Naive thymus-derived CD4-positive, alpha-beta T cell (primary cell): ENCODE measurements around the gene USH1G. TPM values are rescaled to one million over a fixed set of nuclear protein-coding genes. Genes with fewer than 3 reads are reported as not detected.

Experiments used
- ATAC-seq: fragments of 150-1000 bp; cut with Tn5 transposase; 2 replicates; pipeline ENCODE4 v1.10.0; 2021; ENCODE audit warnings: mild to moderate bottlenecking, moderate library complexity
- CTCF ChIA-PET: fragments of 350-600 bp; sonication (Branson Sonifier 250); formaldehyde crosslinking; loops from one replicate; lab custom pipeline; 2021; ENCODE audit warnings: antibody characterized with exemption; lab: Charles Lee
- POLR2A ChIA-PET: fragments of 350-600 bp; sonication (Branson Sonifier 250); formaldehyde crosslinking; loops from one replicate; lab custom pipeline; 2021; ENCODE audit warnings: antibody characterized with exemption, inconsistent platforms; lab: Charles Lee
- DNase-seq, 9 donors: peaks; one replicate each; pipeline versions ENCODE4 v3.0.0 to v3.0.0-alpha.2; 2020 to 2022; ENCODE audit warnings: mixed read lengths in 1 of 9
- H3K27ac ChIP-seq: one replicate; pipeline ENCODE4 v1.7.0; 2013; ENCODE audit warnings: mild to moderate bottlenecking, low read depth, low read length, moderate library complexity
- H3K27me3 ChIP-seq, 2 donors: one replicate each; pipeline ENCODE4 v1.7.0; 2013; ENCODE audit warnings: low read length in 2 of 2, mild to moderate bottlenecking in 2 of 2, moderate library complexity in 2 of 2; ENCODE audit not compliant: control insufficient read depth in 2 of 2, insufficient read depth in 2 of 2
- H3K36me3 ChIP-seq, 3 experiments: 1 replicate in 2 of 3; 2 replicates in 1 of 3; pipeline ENCODE4 v1.7.0; 2013; ENCODE audit warnings: low read length in 3 of 3, mild to moderate bottlenecking in 3 of 3, moderate library complexity in 1 of 3; ENCODE audit not compliant: insufficient read depth in 3 of 3, control insufficient read depth in 2 of 3
- H3K4me1 ChIP-seq, 2 donors: one replicate each; pipeline ENCODE4 v1.7.0; 2013; ENCODE audit warnings: low read length in 2 of 2, mild to moderate bottlenecking in 2 of 2, moderate library complexity in 1 of 2; ENCODE audit not compliant: control insufficient read depth in 2 of 2, insufficient read depth in 2 of 2
- H3K4me3 ChIP-seq: 2 replicates; pipeline ENCODE4 v1.7.0; 2013; ENCODE audit warnings: mild to moderate bottlenecking, low read length
- H3K9me3 ChIP-seq, 3 experiments: 1 replicate in 2 of 3; 2 replicates in 1 of 3; pipeline ENCODE4 v1.7.0; 2013; ENCODE audit warnings: low read length in 3 of 3; ENCODE audit not compliant: control insufficient read depth in 2 of 3
- H3K27ac Mint-ChIP-seq, 9 donors: one replicate each; pipeline ENCODE4 v1.8.0; 2020 to 2022; ENCODE audit warnings: mixed read lengths in 9 of 9, mild to moderate bottlenecking in 8 of 9, moderate library complexity in 5 of 9, inconsistent platforms in 2 of 9
- H3K27me3 Mint-ChIP-seq, 5 donors: one replicate each; pipeline ENCODE4 v1.8.0; 2021 to 2022; ENCODE audit warnings: mixed read lengths in 5 of 5, mild to moderate bottlenecking in 1 of 5
- H3K36me3 Mint-ChIP-seq, 5 donors: one replicate each; pipeline ENCODE4 v1.8.0; 2020 to 2022; ENCODE audit warnings: mixed read lengths in 5 of 5, mild to moderate bottlenecking in 3 of 5, inconsistent platforms in 1 of 5
- H3K4me1 Mint-ChIP-seq, 7 donors: one replicate each; pipeline ENCODE4 v1.8.0; 2020 to 2022; ENCODE audit warnings: mixed read lengths in 7 of 7, mild to moderate bottlenecking in 3 of 7, inconsistent platforms in 1 of 7
- H3K4me3 Mint-ChIP-seq, 10 donors: one replicate each; pipeline ENCODE4 v1.8.0; 2020 to 2022; ENCODE audit warnings: mild to moderate bottlenecking in 10 of 10, mixed read lengths in 10 of 10, moderate library complexity in 6 of 10, inconsistent platforms in 2 of 10
- H3K9me3 Mint-ChIP-seq, 11 donors: one replicate each; pipeline ENCODE4 v1.8.0; 2020 to 2022; ENCODE audit warnings: mixed read lengths in 11 of 11, mild to moderate bottlenecking in 4 of 11, inconsistent platforms in 1 of 11, moderate library complexity in 1 of 11
- intact Hi-C, 2 donors: fragments of 100-400 bp; cut with micrococcal nuclease; formaldehyde crosslinking; loops; one replicate each; pipeline ENCODE4 v1.15.1; 2023
- polyA plus RNA-seq, 2 donors: library from polyadenylated mRNA; unstranded; fragments of 300-500 nt; fragmentation: Illumina TruSeq; gene quantifications; one replicate each; pipeline ENCODE4 v1.2.3, GENCODE V29; 2021
- total RNA-seq, 6 experiments: library from RNA in 5 of 6; stranded (reverse) in 5 of 6; gene quantifications; 1 replicate in 5 of 6; 2 replicates in 1 of 6; pipeline ENCODE4 v1.2.3 and lab custom pipeline; 2021 to 2026

The USH1G gene
- total and polyA plus RNA-seq, 7 experiments from 2014 or later, result not detected

DNA sequence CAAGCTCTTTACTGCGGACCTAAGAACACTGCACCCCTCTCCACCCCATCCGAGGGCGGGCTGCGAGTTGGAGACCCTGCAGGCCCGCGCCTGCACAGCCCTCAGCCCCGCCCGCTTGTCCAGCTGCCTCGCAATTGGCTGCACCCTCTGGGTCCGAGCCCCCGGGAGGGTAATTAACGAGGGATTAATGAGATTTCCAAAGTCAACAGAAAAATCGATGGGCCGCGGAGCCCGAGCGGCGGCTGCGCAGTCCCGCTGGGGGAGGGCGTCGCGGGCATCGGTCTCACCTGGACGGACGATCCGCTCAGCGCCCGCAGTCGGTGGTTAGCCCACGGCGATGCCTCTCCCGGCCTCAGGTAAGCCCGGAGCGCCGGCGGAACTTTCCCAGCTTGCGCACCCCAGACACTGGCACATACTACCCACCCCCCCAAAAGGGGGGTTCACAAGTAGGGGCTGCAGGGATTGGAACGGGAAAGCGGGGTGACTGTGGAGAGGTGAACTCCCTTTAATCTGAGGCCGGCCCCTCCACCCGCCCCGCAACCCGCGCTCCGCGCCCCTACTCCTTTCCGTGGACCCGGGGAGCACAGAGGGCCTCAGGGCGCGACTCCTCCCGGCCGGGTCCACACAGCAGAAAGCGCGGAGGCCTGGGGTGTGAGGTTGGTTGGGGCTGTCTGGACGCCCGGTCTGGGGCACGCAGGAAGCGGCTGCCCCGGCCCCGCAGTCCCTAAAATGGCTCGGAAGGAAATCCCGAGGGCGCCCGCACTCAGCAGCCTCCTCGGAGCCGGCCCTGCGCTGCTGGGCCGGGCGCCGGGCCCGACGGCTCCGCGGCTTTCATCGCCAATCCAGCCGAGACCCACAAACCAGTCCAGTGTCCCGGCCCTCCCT, 12.8 kb upstream of the USH1G start, which contains the start of gene OTOP3:
Gene OTOP3, plus strand, starts transcription at position 314 of the 885 bp plus-strand sequence. Its CDS starts 24 bp downstream, at position 338.
- no peak within 1 kb of the TSS for H3K27ac ChIP-seq
- Mint-ChIP-seq H3K4me3 (peak within 1 kb of the TSS in 1 of 10 donors; percentile 12), H3K27ac (no peak within 1 kb of the TSS), H3K36me3 (peaks cover 0 to 4% (median 0%) of the 10 kb centered on the region in 5 donors), H3K27me3 (peaks cover 55 to 77% (median 71%) of the 10 kb centered on the region in 5 donors), H3K9me3 (peaks cover 0 to 3% (median 0%) of the 10 kb centered on the region in 11 donors), H3K4me1 (peaks cover 0 to 6% (median 0%) of the 10 kb centered on the region in 7 donors)
- peaks cover 0 to 15% of the 10 kb centered on the region in 2 donors for H3K27me3 ChIP-seq
- CTCF ChIA-PET, result no interaction called here
- H3K9me3 ChIP-seq, result no peaks in the 10 kb centered on the region
- no peak within 1 kb of the TSS for H3K4me3 ChIP-seq
- intact Hi-C loops, result no loop called here
- ATAC-seq (no peak), DNase-seq (no peak)
- POLR2A ChIA-PET, result no interaction called here
- H3K4me1 ChIP-seq, result no peaks in the 10 kb centered on the region
- H3K36me3 ChIP-seq, result no peaks in the 10 kb centered on the region

GRCh38 chr17:74935048-74935447, 12.0 kb upstream of the USH1G start:
- intact Hi-C loops, result no loop called here
- H3K27ac ChIP-seq, result no peak overlapping the region
- H3K36me3 Mint-ChIP-seq, result peaks cover 0 to 7% (median 0%) of the 10 kb centered on the region in 5 donors
- ChIA-PET POLR2A (no interaction called here), CTCF (interaction anchor here (1.4 kb wide), 1 partner anchor 23 kb away, joined by 4 read pairs; no protein-coding TSS in a partner anchor)
- H3K27ac Mint-ChIP-seq, result no peak overlapping the region
- H3K4me3 ChIP-seq, result no peak overlapping the region
- DNase-seq (no peak), ATAC-seq (no peak)
- peaks cover 0 to 6% (median 0%) of the 10 kb centered on the region in 7 donors for H3K4me1 Mint-ChIP-seq
- H3K4me1 ChIP-seq, result no peaks in the 10 kb centered on the region
- H3K27me3 Mint-ChIP-seq, result peaks cover 62 to 84% (median 73%) of the 10 kb centered on the region in 5 donors
- H3K9me3 ChIP-seq, result no peaks in the 10 kb centered on the region
- H3K27me3 ChIP-seq, result peaks cover 0 to 15% of the 10 kb centered on the region in 2 donors
- peak overlapping the region in 1 of 10 donors; percentile 12 for H3K4me3 Mint-ChIP-seq
- peaks cover 0 to 3% (median 0%) of the 10 kb centered on the region in 11 donors for H3K9me3 Mint-ChIP-seq
- no peaks in the 10 kb centered on the region for H3K36me3 ChIP-seq

GRCh38 chr17:74930535-74931036, 7.5 kb upstream of the USH1G start:
- POLR2A ChIA-PET, result no interaction called here
- intact Hi-C loops, result no loop called here

DNA sequence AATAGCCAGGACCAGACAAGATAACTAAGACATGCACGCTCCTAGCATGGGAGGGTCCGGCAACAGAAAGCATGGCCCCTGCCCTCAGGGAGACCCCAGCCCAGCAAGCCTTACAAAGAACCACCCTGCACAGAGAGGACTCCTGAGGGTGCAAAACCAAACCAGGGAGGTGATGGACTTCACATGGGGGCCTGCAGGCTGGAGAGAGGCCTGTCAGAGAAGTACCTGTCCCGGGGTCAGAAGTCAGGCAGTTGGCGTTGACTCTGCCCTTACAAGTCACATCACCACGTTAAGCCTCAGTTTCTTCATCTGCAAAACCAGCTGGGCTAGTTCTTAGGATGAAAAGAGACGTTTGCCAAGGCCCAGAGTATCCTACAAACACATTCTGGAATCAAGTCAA, 5.7 kb upstream of the USH1G start:
- ChIA-PET CTCF (interaction anchor here (0.7 kb wide), 1 partner anchor 17 kb away, joined by 3 read pairs; no protein-coding TSS in a partner anchor), POLR2A (interaction anchor here (0.7 kb wide), 1 partner anchor 23 kb away, joined by 3 read pairs; no protein-coding TSS in a partner anchor)
- peaks cover 0 to 4% (median 0%) of the 10 kb centered on the region in 5 donors for H3K36me3 Mint-ChIP-seq
- H3K27ac Mint-ChIP-seq, result no peak overlapping the region
- no peak overlapping the region for H3K4me3 Mint-ChIP-seq
- H3K27ac ChIP-seq, result no peak overlapping the region
- peaks cover 0 to 5% of the 10 kb centered on the region in 2 donors for H3K27me3 ChIP-seq
- no peak overlapping the region for H3K4me3 ChIP-seq
- H3K27me3 Mint-ChIP-seq, result peaks cover 63 to 86% (median 72%) of the 10 kb centered on the region in 5 donors
- H3K9me3 ChIP-seq, result no peaks in the 10 kb centered on the region
- no peaks in the 10 kb centered on the region for H3K36me3 ChIP-seq
- intact Hi-C loops, result no loop called here
- DNase-seq (no peak), ATAC-seq (no peak)
- peaks cover 0 to 2% (median 0%) of the 10 kb centered on the region in 11 donors for H3K9me3 Mint-ChIP-seq
- H3K4me1 ChIP-seq, result peaks cover 3 to 8% of the 10 kb centered on the region in 2 donors
- H3K4me1 Mint-ChIP-seq, result peaks cover 0 to 11% (median 6%) of the 10 kb centered on the region in 7 donors

More at GRCh38 chr17:74930535-74931036, 7.5 kb upstream of the USH1G start:
- Histone ChIP-seq H3K9me3 (no peaks in the 10 kb centered on the region), H3K4me1 (no peaks in the 10 kb centered on the region), H3K27ac (no peak overlapping the region), H3K36me3 (no peaks in the 10 kb centered on the region), H3K27me3 (peaks cover 0 to under 1% of the 10 kb centered on the region in 2 donors), H3K4me3 (no peak overlapping the region)
- peaks cover 0 to 4% (median 0%) of the 10 kb centered on the region in 5 donors for H3K36me3 Mint-ChIP-seq
- DNase-seq, result no peak
- peaks cover 64 to 86% (median 68%) of the 10 kb centered on the region in 5 donors for H3K27me3 Mint-ChIP-seq
- H3K4me3 Mint-ChIP-seq, result peak overlapping the region in 1 of 10 donors; percentile 63
- peaks cover 0 to 2% (median 0%) of the 10 kb centered on the region in 11 donors for H3K9me3 Mint-ChIP-seq
- no peak overlapping the region for H3K27ac Mint-ChIP-seq
- no peaks in the 10 kb centered on the region for H3K4me1 Mint-ChIP-seq
- CTCF ChIA-PET, result no interaction called here
- no peak for ATAC-seq

DNA sequence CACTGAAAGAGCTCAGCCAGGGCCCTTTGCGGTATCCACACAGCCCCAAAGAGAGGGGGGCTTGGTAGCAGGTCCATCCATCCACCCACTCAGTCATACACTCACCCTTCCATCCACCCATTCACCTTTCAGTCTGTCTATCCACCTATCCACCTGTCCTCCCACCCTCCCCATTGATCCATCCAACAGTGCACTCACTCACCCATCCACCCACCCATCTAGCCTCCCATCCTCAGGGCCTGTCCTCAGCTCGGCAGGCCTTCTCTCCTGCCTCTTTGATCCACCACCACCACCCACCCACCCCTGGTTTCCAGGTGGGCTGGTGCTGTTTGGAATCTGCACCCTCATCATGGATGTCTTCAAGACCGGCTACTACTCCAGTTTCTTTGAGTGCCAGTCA, 2.2 kb upstream of the USH1G start:
- Mint-ChIP-seq H3K4me3 (peak overlapping the region in 4 of 10 donors; percentile 29 to 76 (median 36)), H3K27ac (no peak overlapping the region), H3K36me3 (peaks cover 0 to 3% (median 0%) of the 10 kb centered on the region in 5 donors), H3K9me3 (peaks cover 0 to 2% (median 0%) of the 10 kb centered on the region in 11 donors), H3K27me3 (peaks cover 40 to 77% (median 47%) of the 10 kb centered on the region in 5 donors), H3K4me1 (peaks cover 2 to 21% (median 6%) of the 10 kb centered on the region in 7 donors)
- POLR2A ChIA-PET, result no interaction called here
- Histone ChIP-seq H3K4me1 (peaks cover 3 to 12% of the 10 kb centered on the region in 2 donors), H3K27me3 (peaks cover 0 to 11% of the 10 kb centered on the region in 2 donors), H3K36me3 (no peaks in the 10 kb centered on the region), H3K27ac (no peak overlapping the region), H3K9me3 (no peaks in the 10 kb centered on the region), H3K4me3 (no peak overlapping the region)
- ATAC-seq (no peak), DNase-seq (no peak)
- CTCF ChIA-PET, result interaction anchor here (0.5 to 2.5 kb wide), 2 partner anchors 36 to 349 kb away, joined by 3 to 8 read pairs; no protein-coding TSS in a partner anchor
- intact Hi-C loops, result no loop called here

GRCh38 chr17:74924250-74924948, 1.3 kb upstream of the USH1G start, which contains the start of gene OTOP2:
TSS of gene OTOP2 (plus strand) at chr17:74924273. CDS start at chr17:74924633, 360 bp downstream.
- H3K4me3 ChIP-seq, result no peak within 1 kb of the TSS
- H3K36me3 ChIP-seq, result no peaks in the 10 kb centered on the region
- Mint-ChIP-seq H3K36me3 (peaks cover 0 to 3% (median 0%) of the 10 kb centered on the region in 5 donors), H3K27me3 (peaks cover 37 to 73% (median 44%) of the 10 kb centered on the region in 5 donors), H3K9me3 (peaks cover 0 to 2% (median 0%) of the 10 kb centered on the region in 11 donors), H3K4me1 (peaks cover 2 to 21% (median 6%) of the 10 kb centered on the region in 7 donors), H3K4me3 (peak within 1 kb of the TSS; percentile 35 to 76 (median 62)), H3K27ac (peak within 1 kb of the TSS in 1 of 9 donors; percentile 48)
- CTCF ChIA-PET, result interaction anchor here (0.5 to 2.5 kb wide), 7 partner anchors 9 to 278 kb away, joined by 3 to 11 read pairs (median 4); partner anchors contain the start of gene MRPL58
- H3K9me3 ChIP-seq, result no peaks in the 10 kb centered on the region
- intact Hi-C loops, result no loop called here
- POLR2A ChIA-PET, result no interaction called here
- H3K27ac ChIP-seq, result no peak within 1 kb of the TSS
- ATAC-seq (peak; percentile 38), DNase-seq (peak in 3 of 9 donors; percentile 18 to 20 (median 18))
- H3K27me3 ChIP-seq, result peaks cover 0 to 11% of the 10 kb centered on the region in 2 donors
- peaks cover 3 to 12% of the 10 kb centered on the region in 2 donors for H3K4me1 ChIP-seq
